Mesenchymal stem cell (in vitro differentiated cells and primary cell): ENCODE data around the gene PMS2.
"Not testable (repeated sequence)": the region's sequence is repeated elsewhere in the genome, so short reads cannot be mapped to it uniquely, and the experiment has no call there.

Experiments used
- DNase-seq: peaks from one replicate; pipeline ENCODE4 v3.0.0-alpha.2; 2013
- H2AFZ ChIP-seq: one replicate; pipeline ENCODE4 v1.6.1; 2013; ENCODE audit warnings: low read depth, mild to moderate bottlenecking, control low read depth, inconsistent platforms, low read length, moderate library complexity
- H2AK5ac ChIP-seq: 2 replicates; pipeline ENCODE4 v1.6.1; 2013; ENCODE audit warnings: low read length, moderate library complexity, mild to moderate bottlenecking, inconsistent platforms; ENCODE audit not compliant: severe bottlenecking
- H2BK120ac ChIP-seq: one replicate; pipeline ENCODE4 v1.6.1; 2013; ENCODE audit warnings: low read depth, mild to moderate bottlenecking, inconsistent platforms, low read length, moderate library complexity
- H2BK12ac ChIP-seq, 2 experiments: one replicate each; pipeline ENCODE4 v1.6.1; 2013; ENCODE audit warnings: inconsistent platforms in 2 of 2, low read length in 2 of 2, mild to moderate bottlenecking in 2 of 2, moderate library complexity in 2 of 2, control low read depth in 1 of 2
- H2BK15ac ChIP-seq: one replicate; pipeline ENCODE4 v1.6.1; 2013; ENCODE audit warnings: mild to moderate bottlenecking, low read depth, inconsistent platforms; ENCODE audit not compliant: poor library complexity, severe bottlenecking
- H2BK5ac ChIP-seq: 2 replicates; pipeline ENCODE4 v1.6.1; 2013; ENCODE audit warnings: low read depth, mild to moderate bottlenecking, low read length, control low read depth, inconsistent platforms; ENCODE audit not compliant: poor library complexity, severe bottlenecking
- H3K14ac ChIP-seq, 2 experiments: one replicate each; pipeline ENCODE4 v1.6.1; 2013; ENCODE audit warnings: inconsistent platforms in 2 of 2, low read length in 2 of 2, control low read depth in 1 of 2, mild to moderate bottlenecking in 1 of 2, moderate library complexity in 1 of 2
- H3K18ac ChIP-seq, 2 experiments: one replicate each; pipeline ENCODE4 v1.6.1; 2013; ENCODE audit warnings: inconsistent platforms in 2 of 2, low read length in 2 of 2, control low read depth in 1 of 2, low read depth in 1 of 2, mild to moderate bottlenecking in 1 of 2
- H3K23ac ChIP-seq, 2 experiments: one replicate each; pipeline ENCODE4 v1.6.1; 2013; ENCODE audit warnings: inconsistent platforms in 2 of 2, low read length in 2 of 2, mild to moderate bottlenecking in 2 of 2, moderate library complexity in 2 of 2, control low read depth in 1 of 2
- H3K27ac ChIP-seq: 2 replicates; pipeline ENCODE4 v1.5.1; 2013; ENCODE audit warnings: mild to moderate bottlenecking, moderate library complexity, low read length, control low read depth, inconsistent platforms; ENCODE audit not compliant: poor library complexity, severe bottlenecking
- H3K27me3 ChIP-seq, 2 experiments: 2 replicates each; pipeline versions ENCODE4 v1.6.1 to v1.7.0; 2013; ENCODE audit warnings: low read length in 2 of 2, mild to moderate bottlenecking in 2 of 2, moderate library complexity in 2 of 2, control low read depth in 1 of 2, inconsistent platforms in 1 of 2; ENCODE audit not compliant: control insufficient read depth in 1 of 2, insufficient read depth in 1 of 2
- H3K36me3 ChIP-seq, 2 experiments: 2 replicates each; pipeline versions ENCODE4 v1.6.1 to v1.7.0; 2013; ENCODE audit warnings: low read length in 2 of 2, control low read depth in 1 of 2, inconsistent platforms in 1 of 2, low read depth in 1 of 2, mild to moderate bottlenecking in 1 of 2; ENCODE audit not compliant: insufficient read depth in 2 of 2, control insufficient read depth in 1 of 2
- H3K4ac ChIP-seq, 2 experiments: one replicate each; pipeline ENCODE4 v1.6.1; 2013; ENCODE audit warnings: inconsistent platforms in 2 of 2, low read length in 2 of 2, mild to moderate bottlenecking in 2 of 2, moderate library complexity in 2 of 2, control low read depth in 1 of 2, low read depth in 1 of 2
- H3K4me1 ChIP-seq: 2 replicates; pipeline ENCODE4 v1.6.1; 2013; ENCODE audit warnings: low read depth, low read length, control low read depth; ENCODE audit not compliant: control insufficient read depth, insufficient read depth
- H3K4me2 ChIP-seq: 2 replicates; pipeline ENCODE4 v1.6.1; 2013; ENCODE audit warnings: low read length, mild to moderate bottlenecking, inconsistent platforms; ENCODE audit not compliant: poor library complexity, severe bottlenecking
- H3K4me3 ChIP-seq, 2 experiments: 2 replicates each; pipeline versions ENCODE4 v1.5.1 to v1.7.0; 2013; ENCODE audit warnings: low read length in 2 of 2, mild to moderate bottlenecking in 2 of 2, control low read depth in 1 of 2, low read depth in 1 of 2; ENCODE audit not compliant: insufficient read depth in 1 of 2
- H3K79me1 ChIP-seq: replicated peaks from 2 replicates; pipeline ENCODE4 v1.6.1; 2013; ENCODE audit warnings: mild to moderate bottlenecking, control low read depth, low read length, inconsistent platforms; ENCODE audit not compliant: poor library complexity, severe bottlenecking
- H3K9ac ChIP-seq: 2 replicates; pipeline ENCODE4 v1.7.0; 2013; ENCODE audit warnings: mild to moderate bottlenecking, low read length, moderate library complexity
- H3K9me3 ChIP-seq: 2 replicates; pipeline ENCODE4 v1.7.0; 2013; ENCODE audit warnings: mild to moderate bottlenecking, low read length; ENCODE audit not compliant: control insufficient read depth
- H4K8ac ChIP-seq: one replicate; pipeline ENCODE4 v1.6.1; 2013; ENCODE audit warnings: inconsistent platforms, mild to moderate bottlenecking, low read length, moderate library complexity
- H4K91ac ChIP-seq: one replicate; pipeline ENCODE4 v1.6.1; 2013; ENCODE audit warnings: mild to moderate bottlenecking, low read length, inconsistent platforms
- WGBS: methylation state at CpG from one replicate; pipeline ENCODE4 v1.1.7; 2013; ENCODE audit warnings: mixed read lengths; 5-methylcytosine and 5-hydroxymethylcytosine counted together

Gene PMS2

GRCh38 chr7:6015917-6016652 is 7.2 kb upstream of the PMS2 start:
- Histone ChIP-seq H2AFZ (no peak overlapping the region), H3K27ac (peak overlapping the region; percentile 39), H2AK5ac (peak overlapping the region; percentile 7), H3K4ac (peak overlapping the region; percentile 16 to 49), H3K79me1 (peaks cover 27% of the 10 kb centered on the region), H2BK15ac (no peak overlapping the region), H3K36me3 (peaks cover 40 to 61% of the 10 kb centered on the region in 2 experiments), H3K9ac (peak overlapping the region; percentile 90), H4K91ac (peak overlapping the region; percentile 43), H3K23ac (no peak overlapping the region), H4K8ac (peak overlapping the region; percentile 38), H2BK12ac (peak overlapping the region in 1 of 2 experiments; percentile 82), H3K4me2 (no peak overlapping the region), H2BK120ac (no peak overlapping the region), H3K18ac (peak overlapping the region in 1 of 2 experiments; percentile 66), H3K9me3 (no peaks in the 10 kb centered on the region), H3K14ac (peak overlapping the region in 1 of 2 experiments; percentile 55), H3K4me1 (peaks cover 3% of the 10 kb centered on the region), H3K27me3 (no peaks in the 10 kb centered on the region), H2BK5ac (no peak overlapping the region), H3K4me3 (peak overlapping the region in 1 of 2 experiments; percentile 38)
- WGBS = 93% methylated on average over 8 of the region's 8 CpGs
- DNase-seq = peak; percentile 74

- Histone ChIP-seq H3K36me3 (peaks cover 26 to 32% of the 10 kb centered on the region in 2 experiments), H2BK12ac (no peak overlapping the region), H2BK5ac (no peak overlapping the region), H2AK5ac (no peak overlapping the region), H4K91ac (no peak overlapping the region), H3K14ac (no peak overlapping the region), H3K27ac (no peak overlapping the region), H3K4me3 (no peak overlapping the region), H3K27me3 (no peaks in the 10 kb centered on the region), H3K4me2 (no peak overlapping the region), H3K18ac (no peak overlapping the region), H3K23ac (no peak overlapping the region), H2AFZ (no peak overlapping the region), H2BK15ac (no peak overlapping the region), H3K9me3 (no peaks in the 10 kb centered on the region), H2BK120ac (no peak overlapping the region), H3K79me1 (peaks cover 22% of the 10 kb centered on the region), H3K9ac (no peak overlapping the region), H3K4me1 (peaks cover 4% of the 10 kb centered on the region), H4K8ac (no peak overlapping the region), H3K4ac (no peak overlapping the region)
- 91% methylated on average over 14 of the region's 14 CpGs for WGBS
- peak; percentile 66 for DNase-seq
Measured at GRCh38 chr7:6012355-6013104, 3.7 kb upstream of the PMS2 start.

GRCh38 chr7:6011541-6011940 is 2.7 kb upstream of the PMS2 start:
- 96% methylated on average over 1 of the region's 2 CpGs for WGBS
- Histone ChIP-seq H3K79me1 (peaks cover 20% of the 10 kb centered on the region), H3K4me1 (peaks cover 7% of the 10 kb centered on the region), H3K18ac (no peak overlapping the region), H3K4me3 (no peak overlapping the region), H2AFZ (no peak overlapping the region), H3K27ac (no peak overlapping the region), H2BK120ac (no peak overlapping the region), H3K14ac (no peak overlapping the region), H3K27me3 (no peaks in the 10 kb centered on the region), H2AK5ac (no peak overlapping the region), H3K9ac (no peak overlapping the region), H4K91ac (no peak overlapping the region), H4K8ac (no peak overlapping the region), H2BK12ac (no peak overlapping the region), H2BK15ac (no peak overlapping the region), H3K9me3 (no peaks in the 10 kb centered on the region), H3K23ac (no peak overlapping the region), H3K4me2 (no peak overlapping the region), H3K36me3 (peaks cover 18 to 23% of the 10 kb centered on the region in 2 experiments), H3K4ac (no peak overlapping the region), H2BK5ac (no peak overlapping the region)
- DNase-seq = no peak

GRCh38 chr7:6010370-6010769 is 1.5 kb upstream of the PMS2 start:
- H3K4me2 ChIP-seq = peak overlapping the region; percentile 59
- not testable (repeated sequence) for H2BK5ac ChIP-seq, H2BK15ac ChIP-seq, H3K14ac ChIP-seq, H3K4ac ChIP-seq, H2BK120ac ChIP-seq, H3K27me3 ChIP-seq, H3K23ac ChIP-seq, H4K8ac ChIP-seq, H3K9me3 ChIP-seq, H2AFZ ChIP-seq, H3K4me1 ChIP-seq, H4K91ac ChIP-seq, H3K27ac ChIP-seq, H2AK5ac ChIP-seq, H2BK12ac ChIP-seq, DNase-seq, H3K18ac ChIP-seq
- WGBS = 90% methylated on average over 8 of the region's 8 CpGs
- H3K36me3 ChIP-seq = peaks cover 9 to 21% of the 10 kb centered on the region in 2 experiments
- H3K9ac ChIP-seq = peak overlapping the region; percentile 95
- peaks cover 13% of the 10 kb centered on the region for H3K79me1 ChIP-seq
- H3K4me3 ChIP-seq = peak overlapping the region in 1 of 2 experiments; percentile 94
